ENCODE results near the gene ZBTB16.

ZBTB16 gene

GRCh38 chr11:114120606-114121005 is 61.1 kb downstream of the ZBTB16 start:
- ChIA-PET CTCF (no interaction called here), POLR2A (ENCODE audit: low non-redundant PET) (no interaction called here)
- TF ChIP-seq CTCF (conservative IDR thresholded peaks at IDR 0.05; ENCODE audit: low read depth): no peak
- DNase-seq (ENCODE audit: low spot score): no peak
- peak overlapping the region; percentile 31 for H3K27ac ChIP-seq

DNA sequence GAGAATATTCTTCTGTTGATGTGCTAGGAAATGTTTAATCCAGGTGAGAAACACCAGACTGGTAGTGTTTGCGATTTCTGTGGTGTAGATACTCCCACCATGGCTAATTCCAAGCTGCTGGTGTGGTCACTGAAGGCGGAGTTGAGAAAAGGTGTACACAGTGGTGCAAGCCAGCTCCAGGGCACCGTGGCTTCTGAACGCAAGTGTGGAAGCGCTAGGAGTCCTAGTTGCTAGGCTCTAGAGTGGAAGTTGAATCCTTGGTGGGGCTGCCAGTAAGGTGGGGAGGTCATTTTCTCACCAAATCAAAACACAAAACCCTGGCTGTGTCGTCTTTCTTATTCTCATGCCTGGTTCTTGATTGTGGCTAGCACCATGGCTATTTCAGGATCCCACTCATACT is 61.6 kb downstream of the ZBTB16 start:
- CTCF ChIA-PET: no interaction called here

DNA sequence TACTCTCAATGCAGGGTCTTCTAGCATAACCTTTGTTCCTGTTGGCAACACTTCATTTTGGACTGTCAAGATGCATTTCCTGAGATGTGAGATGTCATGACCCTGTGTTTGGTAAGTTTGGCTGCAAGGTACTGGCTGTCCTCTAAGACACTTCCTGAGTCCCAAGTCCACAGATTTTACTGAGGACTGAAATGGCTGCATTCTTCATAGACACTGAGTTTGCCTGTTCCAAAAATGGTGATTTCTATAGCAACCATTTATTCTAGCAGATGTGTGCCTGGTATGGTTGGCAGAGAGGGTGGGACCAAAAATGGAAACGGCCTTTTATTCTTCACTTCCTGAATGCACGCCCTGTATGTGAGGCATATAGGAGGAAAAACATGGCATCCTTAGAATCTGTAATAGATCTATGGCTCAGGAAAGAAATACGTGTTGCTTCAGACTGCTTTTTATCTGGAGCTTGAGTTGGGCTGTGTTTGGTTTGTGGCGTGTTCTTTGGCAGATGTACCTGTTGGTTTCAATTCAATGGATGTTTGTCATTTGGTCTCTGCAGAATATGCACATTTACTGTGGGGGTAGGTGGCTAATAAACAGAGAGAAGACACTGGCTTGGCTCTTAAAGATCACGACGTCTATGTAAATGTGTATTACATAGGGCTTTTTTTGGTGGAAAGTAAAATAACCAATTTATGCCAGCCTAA is 62.4 kb downstream of the ZBTB16 start:
- ChIA-PET CTCF (no interaction called here), POLR2A (ENCODE audit: low non-redundant PET) (no interaction called here)

More for the DNA sequence above, 61.6 kb downstream of the ZBTB16 start:
- peak overlapping the region; percentile 31; the same call in 1 of the 2 replicates for H3K27ac ChIP-seq
- no peak for TF ChIP-seq CTCF (conservative IDR thresholded peaks at IDR 0.05; ENCODE audit: low read depth)
- POLR2A ChIA-PET (ENCODE audit: low non-redundant PET): no interaction called here
- no peak for DNase-seq (ENCODE audit: low spot score)

DNA sequence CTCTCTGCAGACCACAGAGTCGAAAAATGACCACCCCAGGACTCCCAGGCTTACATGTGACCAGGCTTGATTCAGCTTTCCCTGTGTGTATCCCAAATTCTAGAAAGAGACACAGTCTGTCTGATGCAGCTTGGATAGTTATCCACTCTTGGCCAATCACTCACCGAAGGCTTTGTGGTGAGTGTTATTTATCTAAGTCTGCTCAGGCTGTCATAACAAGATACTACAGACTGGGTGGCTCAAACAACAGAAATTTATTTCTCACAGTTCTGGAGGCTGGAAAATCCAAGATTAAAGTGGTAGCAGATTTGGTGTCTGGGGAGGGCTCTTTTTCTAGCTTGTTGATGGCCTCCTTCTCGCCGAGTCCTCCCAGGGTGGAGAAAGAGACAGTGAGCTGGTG is 63.2 kb downstream of the ZBTB16 start:
- no peak for TF ChIP-seq CTCF (conservative IDR thresholded peaks at IDR 0.05; ENCODE audit: low read depth)
- DNase-seq (ENCODE audit: low spot score): no peak
- H3K27ac ChIP-seq: no peak overlapping the region
- CTCF ChIA-PET: no interaction called here
- POLR2A ChIA-PET (ENCODE audit: low non-redundant PET): no interaction called here

More for the DNA sequence above, 62.4 kb downstream of the ZBTB16 start:
- no peak for DNase-seq (ENCODE audit: low spot score)
- H3K27ac ChIP-seq: no peak overlapping the region
- TF ChIP-seq CTCF (conservative IDR thresholded peaks at IDR 0.05; ENCODE audit: low read depth): no peak

DNA sequence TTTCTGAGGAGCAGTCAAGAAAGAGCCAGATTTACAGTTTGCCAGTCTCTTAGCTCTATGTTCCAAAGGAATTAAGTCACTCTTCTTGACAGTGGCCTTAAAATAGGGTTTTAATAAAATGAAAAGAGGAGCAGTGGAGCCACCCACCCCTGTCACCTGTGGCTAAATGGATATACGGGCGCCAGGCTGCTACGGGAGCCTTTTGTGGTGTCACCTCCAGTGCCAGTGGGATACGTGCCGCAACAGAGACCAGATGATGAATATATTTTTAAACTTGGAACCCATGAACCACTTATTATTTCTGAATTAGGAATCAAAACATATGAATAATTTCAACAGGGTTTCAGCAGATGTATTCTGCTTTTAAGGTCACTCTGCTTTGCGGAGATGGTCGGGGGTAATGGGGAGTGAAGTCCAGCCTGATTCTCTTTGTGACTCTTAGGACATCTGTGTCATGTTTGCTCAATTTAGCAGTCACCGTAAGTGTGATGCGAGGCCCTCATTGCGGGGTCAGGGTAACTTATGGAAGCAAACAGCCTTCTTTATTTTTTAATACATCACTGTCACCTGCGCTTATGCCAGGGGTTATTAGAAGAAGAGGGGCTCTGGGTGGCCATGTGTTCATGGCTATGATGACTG is 64.3 kb downstream of the ZBTB16 start:
- POLR2A ChIA-PET (ENCODE audit: low non-redundant PET): no interaction called here
- TF ChIP-seq CTCF (conservative IDR thresholded peaks at IDR 0.05; ENCODE audit: low read depth): no peak
- CTCF ChIA-PET: no interaction called here
- no peak for DNase-seq (ENCODE audit: low spot score)
- H3K27ac ChIP-seq: no peak overlapping the region

DNA sequence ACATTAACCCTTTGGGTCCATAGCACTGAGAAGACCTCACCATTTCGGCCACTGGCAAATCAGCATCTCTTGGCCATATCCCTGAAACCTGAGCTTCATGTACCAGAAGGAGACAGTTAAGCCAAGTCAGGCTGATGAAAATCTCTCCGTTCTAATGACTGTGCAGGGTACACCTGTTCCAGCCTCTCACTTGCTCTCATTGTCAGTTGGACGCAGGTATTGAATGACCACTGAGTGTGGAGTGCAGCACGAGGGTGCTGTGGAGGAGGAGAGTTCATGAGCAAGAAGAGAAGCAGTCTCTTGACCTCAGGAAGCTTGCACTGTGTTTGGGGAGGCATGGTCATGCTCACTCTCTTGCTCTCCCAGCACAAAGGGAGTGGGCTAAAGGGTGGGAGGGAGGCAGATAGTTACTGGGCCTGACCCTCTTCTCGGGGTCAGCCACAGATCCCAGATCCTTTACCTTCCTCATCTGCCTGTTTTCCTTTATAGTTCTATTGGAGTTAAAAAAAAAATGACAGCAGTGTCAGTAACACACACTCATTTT is 65.2 kb downstream of the ZBTB16 start:
- TF ChIP-seq CTCF (conservative IDR thresholded peaks at IDR 0.05; ENCODE audit: low read depth): no peak
- ChIA-PET POLR2A (ENCODE audit: low non-redundant PET) (no interaction called here), CTCF (interaction anchor here (0.6 kb wide), 1 partner anchor 16 kb away, joined by 4 read pairs; no protein-coding TSS in a partner anchor)

More for the DNA sequence above, 65.2 kb downstream of the ZBTB16 start:
- DNase-seq (ENCODE audit: low spot score): no peak
- no peak overlapping the region for H3K27ac ChIP-seq
